SKM-1 treated with dmso at 0.1 percent for 144 hours (cell line): ENCODE results near the gene EXTL2.
"Not testable (repeated sequence)": the region's sequence is repeated elsewhere in the genome, so short reads cannot be mapped to it uniquely, and the experiment has no call there.

ENCODE experiments used
- DNase-seq: peaks from one replicate; lab custom pipeline; 2025; ENCODE audit not compliant: unreplicated experiment; lab: John Stamatoyannopoulos, UW

Gene EXTL2

DNA sequence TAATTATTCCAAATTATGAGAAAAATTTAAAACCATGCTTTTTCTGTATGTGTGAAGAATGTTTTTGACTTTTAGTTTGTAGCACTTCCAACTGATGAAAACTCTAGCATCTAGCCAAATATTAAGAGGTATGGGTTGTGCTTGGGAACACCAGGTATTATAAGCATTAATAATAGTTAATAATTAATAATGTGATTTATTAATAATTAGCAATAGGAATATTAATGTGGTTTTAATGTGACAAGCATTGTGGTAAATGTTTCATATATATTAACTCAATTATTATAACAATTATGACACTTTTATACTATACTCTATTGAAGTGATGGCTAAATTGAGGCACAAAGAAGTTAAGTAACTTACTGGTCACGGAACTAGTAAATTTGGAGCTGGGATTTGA is 9.1 kb upstream of the EXTL2 start:
- DNase-seq: no peak

DNA sequence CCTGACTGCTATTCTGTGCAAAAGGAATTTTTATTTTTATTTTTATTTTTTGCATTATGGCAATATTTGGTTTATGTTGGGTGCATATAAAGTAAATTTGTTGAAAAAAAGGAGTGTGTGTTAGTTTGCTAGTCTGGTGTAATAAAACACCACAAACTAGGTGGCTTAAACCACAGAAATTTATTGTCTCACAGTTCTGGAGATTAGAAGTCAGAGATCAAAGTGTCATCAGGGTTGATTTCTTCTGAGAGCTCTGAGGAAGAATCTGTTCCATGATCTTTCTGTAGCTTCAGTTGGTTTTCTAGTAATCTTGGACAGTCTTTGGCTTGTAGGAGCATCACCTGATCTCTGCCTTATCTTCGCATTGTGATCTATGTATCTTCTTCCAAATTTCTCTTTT is 7.7 kb upstream of the EXTL2 start:
- no peak for DNase-seq

DNA sequence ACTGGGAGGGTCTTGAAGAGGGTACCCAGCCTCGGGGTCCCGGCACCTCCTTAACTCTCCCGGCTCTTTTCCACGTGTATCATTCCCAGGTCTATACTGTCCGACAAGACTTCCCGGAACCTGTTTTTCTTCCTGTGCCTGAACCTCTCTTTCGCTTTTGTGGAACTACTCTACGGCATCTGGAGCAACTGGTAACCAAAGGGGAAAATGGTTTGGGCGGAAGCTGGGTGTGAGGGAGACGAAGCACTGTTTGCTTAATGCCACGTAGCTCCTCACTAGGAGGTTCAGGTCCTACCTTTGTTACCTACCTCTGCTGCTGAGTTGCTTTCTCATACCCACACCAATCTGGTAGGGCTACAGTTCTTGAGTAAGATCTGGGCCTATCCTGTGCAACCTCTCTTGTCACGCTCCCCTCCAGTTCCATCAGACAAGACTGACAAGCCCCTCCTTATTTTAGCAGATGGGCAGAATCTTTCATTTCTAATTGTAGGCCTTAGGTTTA is 1.9 kb upstream of the EXTL2 start:
- DNase-seq: peak; percentile 21

DNA sequence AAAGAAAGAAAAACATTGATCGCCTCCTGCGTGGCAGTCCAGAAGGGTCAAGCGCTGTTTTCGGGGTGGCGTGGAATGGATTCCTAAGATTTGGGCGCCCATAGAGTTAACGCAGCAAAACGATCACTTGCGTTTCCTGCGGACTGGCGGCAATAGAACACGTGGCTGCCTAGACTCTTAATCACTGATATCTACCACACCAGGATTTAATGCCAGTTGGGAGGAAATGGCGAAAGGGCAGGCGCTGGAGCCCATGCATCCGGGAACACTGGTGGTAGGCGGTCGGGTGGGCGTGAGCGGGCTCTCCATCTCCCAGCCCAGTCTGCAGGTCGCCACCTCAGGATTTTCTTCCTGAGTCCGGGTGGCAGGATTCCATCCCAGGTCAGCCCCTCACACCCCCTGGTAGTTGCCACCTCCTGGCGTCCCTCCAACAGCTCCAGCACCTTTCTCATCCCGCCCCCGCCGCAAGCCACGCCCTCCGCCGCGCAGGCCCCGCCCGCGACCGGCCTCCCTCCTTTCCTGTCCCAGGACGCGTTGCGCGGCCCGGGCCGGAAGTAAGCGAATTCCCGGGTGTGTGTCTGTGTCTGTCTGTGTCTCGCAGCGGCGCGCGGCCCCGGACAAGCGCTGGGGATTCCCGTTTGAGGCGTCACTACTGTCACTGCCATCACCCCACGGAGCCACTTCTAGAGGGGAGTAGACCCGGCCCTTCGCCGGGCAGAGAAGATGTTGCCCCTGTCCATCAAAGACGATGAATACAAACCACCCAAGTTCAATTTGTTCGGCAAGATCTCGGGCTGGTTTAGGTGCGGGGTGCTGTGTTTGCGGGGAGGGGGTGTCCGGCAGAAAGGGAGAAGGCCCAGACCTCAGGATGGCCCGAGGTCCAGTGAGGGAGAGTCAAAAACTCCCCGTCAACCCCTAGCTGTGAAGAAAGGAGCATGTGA is 1.2 kb upstream of the EXTL2 start, which contains the start of gene SLC30A7:
Gene SLC30A7, plus strand, starts transcription at position 551 of the 941 bp plus-strand sequence. Its CDS starts 173 bp downstream, at position 724.
- peak; percentile 70 for DNase-seq

DNA sequence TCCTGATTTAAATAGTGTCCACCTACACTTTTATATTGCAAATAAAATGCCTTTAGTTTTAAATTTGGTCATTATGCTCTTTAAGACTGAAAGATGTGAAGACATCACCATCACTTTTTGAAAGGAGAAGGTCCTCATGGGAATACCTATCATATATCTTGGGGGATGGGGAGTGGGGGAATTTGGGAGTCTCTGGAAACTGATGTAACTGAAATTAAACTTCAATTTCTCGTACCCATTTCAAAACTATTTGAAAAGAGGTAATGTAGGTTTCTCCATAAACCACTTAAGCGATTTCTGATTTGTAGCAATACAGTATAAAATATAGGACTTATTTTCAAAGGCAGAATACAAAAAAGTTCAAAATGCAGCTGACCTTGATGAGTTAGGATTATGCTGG is 924 bp downstream of the EXTL2 start:
- DNase-seq: no peak

DNA sequence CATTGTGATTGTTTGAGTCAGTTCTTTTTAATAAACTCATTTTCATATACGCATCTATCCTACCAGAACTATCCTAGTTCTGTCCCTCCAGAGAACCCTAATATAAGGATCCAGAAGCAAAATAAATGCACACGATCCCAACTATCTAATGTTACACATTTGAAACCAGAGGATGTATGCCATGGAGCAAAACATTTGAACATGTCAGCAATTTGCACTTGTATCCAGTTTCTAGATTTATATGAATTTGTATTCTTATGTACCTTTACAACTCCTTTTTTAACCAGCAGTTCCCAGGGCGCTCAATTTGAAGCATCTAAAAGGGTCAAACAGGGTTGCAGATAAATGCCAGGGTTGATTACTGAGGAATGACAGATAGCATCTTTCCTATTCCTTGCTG is 2.1 kb downstream of the EXTL2 start:
- no peak for DNase-seq

DNA sequence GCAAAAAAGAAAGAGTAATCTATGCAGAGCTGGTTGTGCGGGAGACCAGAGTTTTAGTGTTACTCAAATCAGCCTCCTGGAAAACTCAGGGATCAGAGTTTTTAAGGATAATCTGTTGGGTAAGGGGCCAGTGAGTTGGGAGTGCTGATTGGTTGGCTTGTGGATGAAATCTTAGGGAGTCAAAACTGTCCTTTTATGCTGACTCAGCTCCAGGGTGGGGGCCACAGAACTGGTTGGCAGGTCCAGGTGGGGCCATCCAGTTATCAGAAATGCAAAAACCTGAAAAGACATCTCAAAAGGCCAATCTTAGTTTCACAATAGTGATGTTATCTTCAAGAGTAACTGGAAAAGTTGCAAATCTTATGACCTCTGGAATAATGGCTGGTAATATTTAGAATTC is 3.3 kb downstream of the EXTL2 start:
- no peak for DNase-seq

DNA sequence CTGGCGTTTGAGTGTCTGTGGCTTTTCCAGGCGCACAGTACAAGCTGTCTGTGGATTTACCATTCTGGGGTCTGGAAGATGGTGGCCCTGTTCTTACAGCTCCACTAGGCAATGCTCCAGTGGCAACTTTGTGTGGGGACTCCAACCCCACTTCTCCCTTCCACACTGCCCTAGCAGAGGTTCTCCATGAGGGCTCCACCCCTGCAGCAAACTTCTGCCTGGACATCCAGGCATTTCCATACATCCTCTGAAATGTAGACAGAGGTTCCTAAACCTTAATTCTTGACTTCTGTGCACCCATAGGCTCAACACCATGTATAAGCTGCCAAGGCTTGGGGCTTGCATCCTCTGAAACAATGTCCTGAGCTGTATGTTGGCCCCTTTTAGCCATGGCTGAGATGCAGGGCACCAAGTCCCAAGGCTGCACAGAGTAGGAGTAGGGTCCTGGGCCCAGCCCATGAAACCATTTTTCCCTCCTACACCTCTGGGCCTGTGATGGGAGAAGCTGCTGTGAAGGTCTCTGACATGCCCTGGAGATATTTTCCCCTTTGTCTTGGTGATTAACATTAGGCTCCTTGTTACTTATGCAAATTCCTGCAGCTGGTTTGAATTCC is 4.7 kb downstream of the EXTL2 start:
- not testable (repeated sequence) for DNase-seq

DNA sequence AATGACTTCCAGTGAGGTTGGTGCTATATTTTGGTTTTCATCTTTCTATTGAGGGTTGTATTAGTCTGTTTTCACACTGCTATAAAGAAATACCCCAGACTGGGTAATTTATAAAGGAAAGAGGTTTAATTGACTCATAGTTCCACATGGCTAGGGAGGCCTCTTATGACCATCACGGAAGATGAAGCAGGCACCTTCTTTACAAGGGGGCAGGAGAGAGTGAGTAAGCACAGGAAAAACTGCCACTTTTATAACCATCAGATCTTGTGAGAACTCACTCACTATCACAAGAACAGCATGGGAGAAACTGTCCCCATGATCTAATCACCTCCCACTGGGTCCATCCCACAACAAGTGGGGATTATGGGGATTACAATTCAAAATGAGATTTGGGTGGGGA is 5.6 kb downstream of the EXTL2 start:
- DNase-seq: not testable (repeated sequence)

DNA sequence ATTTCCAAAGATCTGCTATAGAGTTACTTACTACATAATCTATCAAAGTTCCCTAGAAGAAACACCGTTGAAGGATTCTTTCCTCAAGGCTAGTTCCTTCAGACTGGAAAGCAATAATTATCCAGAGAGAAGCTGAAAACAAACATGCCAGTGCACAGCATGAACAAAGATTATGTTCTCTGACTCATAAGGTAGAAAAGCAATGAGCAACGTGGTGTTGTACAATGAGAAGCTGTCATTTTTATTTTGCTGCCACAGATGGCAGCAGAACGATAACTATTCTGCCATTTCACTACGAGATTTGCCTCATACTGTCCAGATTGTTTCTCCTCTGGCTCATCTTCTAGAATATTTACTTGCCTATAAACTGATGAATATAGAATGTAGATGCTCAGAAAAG is 10.7 kb downstream of the EXTL2 start:
- DNase-seq: no peak

DNA sequence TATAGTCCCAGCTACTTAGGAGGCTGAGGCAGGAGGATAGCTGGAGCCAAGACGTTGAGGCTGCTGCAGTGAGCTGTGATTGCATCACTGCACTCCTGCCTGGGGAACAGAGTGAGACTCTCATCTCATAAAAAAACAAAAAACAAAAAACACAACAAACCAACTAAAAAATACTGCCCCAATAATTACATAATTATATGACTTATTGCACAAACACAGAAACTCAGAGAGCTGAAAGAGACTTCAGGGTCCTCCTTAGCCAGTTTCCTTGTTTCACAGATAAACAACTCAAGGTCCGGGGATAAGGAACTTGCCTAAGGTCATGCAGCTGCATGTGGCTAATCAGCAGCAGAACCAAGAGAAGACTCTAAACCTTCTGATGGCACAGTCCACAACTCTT is 11.9 kb downstream of the EXTL2 start:
- peak; percentile 67 for DNase-seq

DNA sequence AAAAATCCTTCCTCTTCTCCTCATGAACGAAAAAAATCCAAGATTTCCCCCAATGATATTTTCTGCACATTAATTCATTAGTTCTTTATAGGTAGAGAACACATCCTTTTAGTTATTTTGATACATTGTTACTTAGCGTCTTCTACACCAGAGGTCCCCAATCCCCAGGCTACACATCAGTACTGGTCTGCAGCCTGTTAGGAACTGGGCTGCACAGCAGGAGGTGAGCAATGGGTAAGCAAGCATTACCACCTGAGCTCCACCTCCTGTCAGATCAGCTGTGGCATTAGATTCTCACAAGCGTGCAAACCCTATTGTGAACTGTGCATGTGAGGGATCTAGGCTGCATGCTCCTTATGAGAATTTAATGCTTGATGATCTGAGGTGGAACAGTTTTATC is 13.0 kb downstream of the EXTL2 start:
- no peak for DNase-seq

DNA sequence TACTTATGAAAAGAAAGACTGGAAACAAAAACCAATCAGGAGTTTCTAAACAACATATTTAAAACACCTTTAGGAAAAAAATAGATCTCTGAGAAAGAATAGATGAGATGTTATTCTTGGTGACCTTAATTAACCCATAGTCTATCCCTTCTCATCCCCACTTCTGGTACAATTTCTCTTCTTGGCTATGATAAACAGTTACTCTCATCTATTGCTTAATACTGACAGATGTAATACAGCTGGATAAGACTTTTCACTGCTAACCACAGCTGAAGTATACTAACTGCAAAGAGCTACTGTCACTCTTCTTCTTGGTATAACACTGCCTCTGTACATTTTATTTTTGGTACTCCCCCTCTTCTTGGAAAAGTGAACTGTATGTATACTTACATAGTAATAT is 15.2 kb downstream of the EXTL2 start:
- DNase-seq: no peak

DNA sequence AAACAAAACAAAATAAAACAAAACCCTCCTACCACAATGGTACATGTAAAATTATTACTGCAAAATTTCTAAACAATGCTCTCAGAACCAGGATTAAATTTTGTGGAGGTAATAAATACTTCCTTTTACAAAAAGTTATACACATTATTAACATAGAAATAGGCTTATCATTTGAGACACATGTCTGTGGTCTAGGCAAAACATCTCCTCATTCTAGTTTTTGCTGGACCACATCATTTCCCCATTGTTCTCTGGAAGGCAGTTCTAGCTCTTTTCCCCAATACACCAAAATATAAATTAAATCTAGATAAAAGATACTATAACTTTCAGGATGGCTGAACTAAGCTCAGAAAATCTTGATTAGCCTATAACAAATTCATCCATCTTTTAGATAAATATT is 18.4 kb downstream of the EXTL2 start:
- DNase-seq: no peak

DNA sequence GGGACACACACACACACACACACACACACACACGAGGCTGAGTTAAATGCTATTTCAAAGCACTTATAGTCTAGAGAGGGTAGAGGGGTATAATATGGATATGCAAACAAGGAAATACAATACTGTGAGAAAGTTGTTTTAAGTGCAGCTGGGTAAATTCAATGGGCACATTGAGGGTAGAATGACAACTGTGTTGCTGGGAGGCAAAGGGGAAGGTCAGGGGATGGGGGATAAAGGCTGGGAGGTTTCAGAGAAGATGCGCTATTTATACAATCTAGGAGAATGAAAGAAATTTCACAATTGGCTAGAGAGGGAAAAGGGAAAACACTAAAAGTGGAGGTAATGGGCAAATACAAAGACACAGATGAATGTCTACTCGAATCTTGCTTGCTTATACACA is 19.4 kb downstream of the EXTL2 start:
- DNase-seq: no peak

DNA sequence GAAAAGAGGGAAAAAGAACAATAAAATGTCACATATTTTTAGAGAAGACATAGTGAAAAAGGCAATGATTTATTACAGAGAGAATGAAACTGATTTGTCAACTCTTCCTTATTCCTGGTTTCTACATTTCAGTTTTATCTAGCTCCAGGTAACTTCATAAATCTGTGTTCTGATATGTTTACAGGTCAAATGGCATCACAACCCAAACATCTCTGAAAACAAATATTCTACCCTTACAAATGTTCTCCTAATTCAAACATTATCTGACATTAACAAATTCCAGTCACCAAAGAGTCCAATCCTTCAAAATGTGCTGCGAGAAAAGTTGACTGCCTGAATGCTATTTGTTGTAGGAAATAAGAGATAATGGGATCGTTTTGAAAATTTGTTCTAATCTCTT is 20.2 kb downstream of the EXTL2 start:
- no peak for DNase-seq

DNA sequence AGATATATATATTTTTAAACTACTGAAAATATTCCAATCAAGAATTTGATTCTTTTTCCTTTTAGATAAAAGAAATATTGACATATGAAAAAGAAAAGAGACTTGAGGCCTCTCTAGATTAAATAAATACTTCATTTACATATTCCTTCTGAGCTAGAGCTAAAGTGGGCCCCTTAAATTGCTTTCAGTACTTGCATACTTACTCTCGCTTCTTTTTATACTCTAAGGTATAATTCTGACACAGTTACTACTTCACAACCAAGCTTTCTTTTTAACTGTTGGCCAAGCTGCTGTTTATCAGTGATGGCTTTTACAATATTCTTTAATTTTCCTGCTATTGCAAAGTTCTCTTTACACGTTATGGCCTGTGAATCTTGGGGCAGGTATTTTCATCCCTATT is 24.6 kb downstream of the EXTL2 start:
- no peak for DNase-seq

DNA sequence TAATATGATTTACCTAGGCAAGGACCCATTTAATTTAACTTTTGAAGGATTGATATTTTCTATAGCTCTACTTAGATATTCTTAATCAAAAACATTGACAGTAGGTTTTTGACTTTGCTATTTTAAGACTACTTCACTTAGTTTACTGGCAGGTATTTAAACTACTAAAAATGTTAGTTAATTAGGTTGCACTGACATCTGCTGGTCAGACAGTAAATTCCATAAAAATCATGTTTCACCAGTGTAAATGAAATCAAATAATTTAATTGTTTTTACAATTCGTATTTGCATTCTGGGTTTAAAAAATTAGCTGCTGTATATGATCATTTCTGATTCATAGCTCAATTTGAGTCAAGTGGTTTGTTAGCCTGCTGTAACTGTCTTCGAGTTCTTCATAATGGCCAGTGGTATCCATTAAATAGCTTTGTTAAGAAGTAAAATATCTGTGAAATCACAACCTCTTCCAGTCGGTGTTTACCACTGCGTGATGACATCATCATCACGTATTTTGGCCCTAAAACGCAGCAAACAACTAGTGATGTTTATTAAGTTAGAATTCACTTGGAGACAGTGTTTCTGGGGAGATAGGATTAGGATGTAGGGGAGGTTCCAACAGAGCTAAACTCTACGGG is 26.2 kb downstream of the EXTL2 start:
- peak; percentile 22 for DNase-seq

DNA sequence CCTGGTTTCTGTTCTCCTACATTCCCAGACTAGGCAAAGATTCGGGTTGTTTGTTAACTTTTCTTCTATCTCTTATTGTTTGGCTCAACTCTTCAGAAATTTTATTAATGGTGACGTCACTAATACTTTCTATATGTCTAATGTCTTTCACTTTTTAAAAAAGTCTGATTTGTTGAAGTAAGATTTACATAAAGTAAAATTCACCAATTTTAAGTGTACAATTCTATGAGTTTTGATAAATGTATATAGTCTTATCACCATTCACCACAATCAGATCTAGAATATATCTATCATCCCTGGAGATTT is 27.8 kb downstream of the EXTL2 start:
- no peak for DNase-seq

DNA sequence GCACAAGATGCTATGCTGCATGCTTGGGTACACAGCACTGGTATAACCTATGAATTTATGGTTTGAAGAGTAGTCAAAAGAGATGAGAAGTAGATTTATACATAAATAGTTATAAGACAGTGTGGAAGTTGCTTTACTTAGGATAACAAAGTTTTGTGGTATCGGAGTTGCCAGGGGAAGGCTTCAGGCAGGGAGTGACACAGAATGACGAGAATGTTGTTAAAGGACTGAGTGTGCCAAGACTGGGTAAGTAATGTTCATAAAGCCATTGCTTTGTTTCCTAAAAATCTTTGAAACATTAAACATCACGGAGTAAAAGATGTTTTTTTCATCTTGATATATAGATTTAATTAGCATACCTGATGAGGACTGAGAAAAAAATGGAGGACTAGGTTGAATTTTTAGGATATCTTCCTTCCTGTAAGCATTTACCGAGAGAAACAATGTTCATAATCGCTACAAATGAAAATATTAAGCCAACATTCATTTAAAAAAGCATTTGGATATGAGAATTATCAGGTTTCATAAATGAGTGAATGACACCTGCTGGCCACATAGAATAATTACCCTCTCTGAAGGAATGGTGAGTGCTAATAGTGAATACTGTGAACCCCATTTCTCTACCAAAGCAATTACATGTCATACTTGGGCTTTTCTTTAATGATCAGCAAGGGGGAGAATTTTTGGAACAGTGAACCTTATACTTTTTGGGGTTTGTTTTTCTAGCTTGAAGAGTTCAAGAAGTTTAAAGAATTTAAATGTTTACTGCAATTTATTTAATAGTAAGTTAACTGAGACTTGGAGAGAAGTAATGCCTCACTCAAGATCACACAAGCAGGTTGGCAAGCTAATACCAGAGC is 28.4 kb downstream of the EXTL2 start:
- DNase-seq: peak; percentile 50

DNA sequence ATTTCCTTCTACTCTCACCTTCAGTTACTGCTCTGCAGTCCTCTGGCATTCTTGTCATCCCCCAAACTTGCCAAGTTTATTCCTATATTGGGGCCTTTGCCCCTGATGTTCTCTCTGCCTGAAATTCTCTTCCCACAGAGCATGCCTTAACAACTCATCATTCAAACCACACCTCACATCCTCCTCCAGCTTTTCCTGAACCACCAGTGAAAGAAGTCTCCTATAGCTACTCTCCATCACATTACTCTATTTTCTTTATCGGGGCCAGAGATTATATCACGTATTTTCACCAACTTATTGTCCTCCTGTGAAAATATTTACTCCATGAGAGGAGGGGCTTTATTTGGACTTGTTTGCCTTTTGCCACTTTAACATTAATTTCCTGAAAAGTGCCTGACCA is 32.1 kb downstream of the EXTL2 start:
- DNase-seq: no peak
